ENCODE data around the gene DENND11.

Gene DENND11

DNA sequence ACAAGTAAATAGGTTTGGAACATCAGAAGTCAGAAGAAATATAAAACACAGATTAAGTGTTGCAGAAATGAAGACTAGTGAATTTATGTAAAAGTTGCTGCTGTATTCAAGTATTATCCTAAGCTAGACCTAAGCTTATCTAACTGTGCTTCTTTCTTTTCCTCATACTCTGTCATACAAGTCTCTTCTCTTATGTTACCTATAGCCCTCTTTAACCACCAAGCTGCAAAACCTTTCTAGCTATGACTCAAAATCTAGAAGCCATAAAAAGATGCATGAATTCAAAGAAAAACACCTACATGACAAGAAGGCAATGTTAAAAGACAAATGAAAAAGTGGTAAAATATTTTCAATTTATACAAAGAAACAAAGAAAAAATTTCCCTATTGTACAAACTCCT is 23.0 kb downstream of the DENND11 start:
- no peak overlapping the region for H3K27ac ChIP-seq
- TF ChIP-seq FOXP2 (optimal IDR thresholded peaks at IDR 0.05; ENCODE audit: control extremely low read depth, extremely low read length, insufficient read depth) (no peak), EZH2 (IDR thresholded peaks at IDR 0.05) (no peak), POLR2AphosphoS5 (IDR thresholded peaks at IDR 0.05; ENCODE audit: borderline replicate concordance, low read depth, low read length) (no peak)
- H3K4me3 ChIP-seq: no peak overlapping the region
- no peak for DNase-seq (ENCODE audit: low read depth, low spot score)
- H3K36me3 ChIP-seq (ENCODE audit: insufficient read depth, low read length): no peaks in the 10 kb centered on the region
- H3K9me3 ChIP-seq (ENCODE audit: low read depth, low read length): no peaks in the 10 kb centered on the region
- H3K9ac ChIP-seq (ENCODE audit: insufficient read length): no peak overlapping the region

DNA sequence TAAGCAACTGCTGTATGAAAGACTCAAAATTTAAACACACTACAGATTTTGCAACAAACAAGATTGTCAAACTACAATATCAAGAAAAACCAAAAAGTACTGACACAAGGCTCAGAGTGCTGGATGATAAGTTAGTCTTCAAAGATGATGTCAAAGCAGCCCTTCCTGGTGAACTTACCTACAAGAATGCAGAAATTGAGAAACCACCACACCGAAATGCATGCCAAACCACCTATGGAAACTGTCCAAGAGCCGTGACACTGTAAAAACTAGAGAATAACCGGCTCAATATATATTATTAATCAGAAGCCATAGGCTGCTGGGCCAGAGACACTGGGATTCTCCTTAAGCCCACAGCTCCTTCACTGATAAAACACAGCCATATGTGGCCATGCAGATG is 25.3 kb downstream of the DENND11 start:
- H3K9me3 ChIP-seq (ENCODE audit: low read depth, low read length): no peaks in the 10 kb centered on the region
- TF ChIP-seq EZH2 (IDR thresholded peaks at IDR 0.05) (no peak), POLR2AphosphoS5 (IDR thresholded peaks at IDR 0.05; ENCODE audit: borderline replicate concordance, low read depth, low read length) (no peak), FOXP2 (optimal IDR thresholded peaks at IDR 0.05; ENCODE audit: control extremely low read depth, extremely low read length, insufficient read depth) (no peak)
- peaks cover 6% of the 10 kb centered on the region; the same call in 1 of the 2 replicates for H3K36me3 ChIP-seq (ENCODE audit: insufficient read depth, low read length)
- DNase-seq (ENCODE audit: low read depth, low spot score): no peak
- H3K27ac ChIP-seq: no peak overlapping the region
- H3K9ac ChIP-seq (ENCODE audit: insufficient read length): no peak overlapping the region
- no peak overlapping the region for H3K4me3 ChIP-seq

DNA sequence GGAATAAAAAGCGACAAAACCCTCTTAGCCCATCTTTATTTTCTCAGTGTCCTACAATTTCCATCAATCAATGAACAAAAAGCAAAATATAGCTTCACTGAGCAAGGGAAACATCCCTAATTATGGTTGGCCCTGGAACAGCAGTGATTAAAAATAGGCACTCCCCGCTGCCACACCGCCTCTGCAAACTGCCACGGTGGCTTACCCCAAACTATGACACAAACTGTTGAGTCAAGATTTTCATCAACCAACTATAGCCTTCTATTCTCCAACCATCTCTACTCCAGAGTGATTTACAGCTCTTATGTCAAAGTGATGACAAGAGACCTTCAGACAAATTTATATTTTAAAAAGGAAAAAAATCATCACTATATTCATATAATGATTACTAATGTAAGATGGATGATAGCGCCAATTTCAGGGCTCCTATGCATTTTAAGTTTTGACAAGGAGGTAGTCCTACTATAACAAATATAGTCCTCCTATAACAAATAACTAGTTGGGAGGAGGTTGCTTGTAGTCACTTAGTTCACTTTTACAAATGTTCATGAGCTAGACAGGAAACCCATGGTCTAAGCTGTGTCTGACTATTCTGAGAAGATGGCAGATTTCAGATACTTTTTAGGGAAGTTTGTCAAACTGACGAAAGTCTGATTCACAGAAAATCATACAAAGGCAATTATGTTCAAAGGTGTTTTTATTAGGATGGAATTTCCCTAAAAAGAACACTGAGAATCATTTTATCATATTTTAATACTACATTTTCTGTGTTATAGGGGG is 26.3 kb downstream of the DENND11 start:
- Histone ChIP-seq H3K4me3 (no peak overlapping the region), H3K27ac (no peak overlapping the region), H3K36me3 (ENCODE audit: insufficient read depth, low read length) (peaks cover 8% of the 10 kb centered on the region; the same call in 1 of the 2 replicates), H3K9me3 (ENCODE audit: low read depth, low read length) (no peaks in the 10 kb centered on the region), H3K9ac (ENCODE audit: insufficient read length) (no peak overlapping the region)
- TF ChIP-seq POLR2AphosphoS5 (IDR thresholded peaks at IDR 0.05; ENCODE audit: borderline replicate concordance, low read depth, low read length): no peak
- TF ChIP-seq EZH2 (IDR thresholded peaks at IDR 0.05): no peak
- TF ChIP-seq FOXP2 (optimal IDR thresholded peaks at IDR 0.05; ENCODE audit: control extremely low read depth, extremely low read length, insufficient read depth): no peak
- DNase-seq (ENCODE audit: low read depth, low spot score): no peak

DNA sequence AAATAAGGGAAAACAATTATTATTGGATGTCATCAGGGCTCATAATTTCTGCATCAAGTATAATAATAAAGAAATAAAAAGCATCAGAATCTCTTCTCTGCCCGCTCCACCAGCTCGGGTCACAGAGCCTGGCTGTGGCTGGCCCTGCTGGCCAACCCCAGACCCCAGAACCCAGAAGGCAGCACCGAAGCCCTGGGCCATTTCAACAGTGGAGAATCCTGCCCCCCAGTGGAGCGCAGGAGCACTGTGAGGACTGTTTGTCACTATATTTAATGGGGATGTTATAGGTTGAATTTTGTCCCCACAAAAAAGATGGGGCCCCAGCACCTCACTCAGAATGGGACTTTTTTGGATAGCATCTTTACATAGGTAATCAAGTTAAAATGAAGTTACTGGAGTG is 27.3 kb downstream of the DENND11 start:
- Histone ChIP-seq H3K9me3 (ENCODE audit: low read depth, low read length) (no peaks in the 10 kb centered on the region), H3K9ac (ENCODE audit: insufficient read length) (no peak overlapping the region), H3K4me3 (no peak overlapping the region), H3K36me3 (ENCODE audit: insufficient read depth, low read length) (peaks cover 11% of the 10 kb centered on the region; the same call in 1 of the 2 replicates), H3K27ac (no peak overlapping the region)
- no peak for TF ChIP-seq FOXP2 (optimal IDR thresholded peaks at IDR 0.05; ENCODE audit: control extremely low read depth, extremely low read length, insufficient read depth)
- no peak for DNase-seq (ENCODE audit: low read depth, low spot score)

DNA sequence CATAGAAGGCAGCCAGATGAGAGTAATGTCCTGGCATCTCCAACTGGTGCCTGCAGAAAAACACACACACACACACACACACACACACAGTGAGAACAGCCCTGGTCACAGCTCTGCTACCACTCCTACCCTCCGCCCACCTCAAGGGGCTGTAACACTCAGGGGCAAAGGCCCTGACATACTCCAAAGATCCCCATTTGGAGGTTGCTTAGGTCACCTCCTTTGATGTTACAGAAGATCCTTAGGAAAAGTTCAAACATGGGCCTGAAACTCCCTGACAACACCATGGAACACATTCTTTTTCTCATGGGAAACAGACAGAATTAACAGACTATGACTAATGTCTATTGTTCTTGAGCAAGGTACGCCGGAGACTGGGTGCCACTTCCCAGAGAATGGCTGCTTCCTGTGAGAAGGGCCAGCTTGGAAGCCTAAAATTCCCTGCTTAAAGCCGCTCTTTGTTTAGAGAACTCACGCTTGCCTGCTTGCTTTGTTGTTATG is 27.7 kb downstream of the DENND11 start:
- no peak for DNase-seq (ENCODE audit: low read depth, low spot score)
- Histone ChIP-seq H3K9me3 (ENCODE audit: low read depth, low read length) (no peaks in the 10 kb centered on the region), H3K36me3 (ENCODE audit: insufficient read depth, low read length) (peaks cover 11% of the 10 kb centered on the region; the same call in 1 of the 2 replicates), H3K27ac (no peak overlapping the region), H3K4me3 (no peak overlapping the region), H3K9ac (ENCODE audit: insufficient read length) (no peak overlapping the region)
- no peak for TF ChIP-seq FOXP2 (optimal IDR thresholded peaks at IDR 0.05; ENCODE audit: control extremely low read depth, extremely low read length, insufficient read depth)
- no peak for TF ChIP-seq EZH2 (IDR thresholded peaks at IDR 0.05)
- TF ChIP-seq POLR2AphosphoS5 (IDR thresholded peaks at IDR 0.05; ENCODE audit: borderline replicate concordance, low read depth, low read length): no peak

DNA sequence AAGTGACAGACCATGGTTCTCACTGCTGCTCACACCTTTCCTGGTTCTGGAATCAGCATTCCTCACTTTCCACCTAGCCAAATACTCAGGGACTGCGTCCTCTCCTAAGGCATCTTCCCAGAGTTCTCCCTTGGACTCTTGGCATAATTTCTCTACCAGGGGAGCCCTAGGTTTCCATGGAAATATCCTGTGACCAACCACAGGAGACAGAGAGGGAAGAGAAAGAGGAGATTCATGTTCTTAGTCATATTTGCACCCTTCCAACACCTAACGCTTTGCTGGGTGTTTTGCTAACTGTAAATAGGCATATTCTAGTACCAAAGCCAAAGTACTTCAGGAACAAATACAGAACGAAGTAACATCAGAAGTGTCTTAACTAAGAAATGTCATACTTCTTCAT is 28.6 kb downstream of the DENND11 start:
- no peak overlapping the region for H3K27ac ChIP-seq
- no peak overlapping the region for H3K9ac ChIP-seq (ENCODE audit: insufficient read length)
- no peaks in the 10 kb centered on the region for H3K9me3 ChIP-seq (ENCODE audit: low read depth, low read length)
- no peak for DNase-seq (ENCODE audit: low read depth, low spot score)
- H3K4me3 ChIP-seq: no peak overlapping the region
- TF ChIP-seq EZH2 (IDR thresholded peaks at IDR 0.05) (no peak), FOXP2 (optimal IDR thresholded peaks at IDR 0.05; ENCODE audit: control extremely low read depth, extremely low read length, insufficient read depth) (no peak), POLR2AphosphoS5 (IDR thresholded peaks at IDR 0.05; ENCODE audit: borderline replicate concordance, low read depth, low read length) (no peak)
- peaks cover 11% of the 10 kb centered on the region; the same call in 1 of the 2 replicates for H3K36me3 ChIP-seq (ENCODE audit: insufficient read depth, low read length)

DNA sequence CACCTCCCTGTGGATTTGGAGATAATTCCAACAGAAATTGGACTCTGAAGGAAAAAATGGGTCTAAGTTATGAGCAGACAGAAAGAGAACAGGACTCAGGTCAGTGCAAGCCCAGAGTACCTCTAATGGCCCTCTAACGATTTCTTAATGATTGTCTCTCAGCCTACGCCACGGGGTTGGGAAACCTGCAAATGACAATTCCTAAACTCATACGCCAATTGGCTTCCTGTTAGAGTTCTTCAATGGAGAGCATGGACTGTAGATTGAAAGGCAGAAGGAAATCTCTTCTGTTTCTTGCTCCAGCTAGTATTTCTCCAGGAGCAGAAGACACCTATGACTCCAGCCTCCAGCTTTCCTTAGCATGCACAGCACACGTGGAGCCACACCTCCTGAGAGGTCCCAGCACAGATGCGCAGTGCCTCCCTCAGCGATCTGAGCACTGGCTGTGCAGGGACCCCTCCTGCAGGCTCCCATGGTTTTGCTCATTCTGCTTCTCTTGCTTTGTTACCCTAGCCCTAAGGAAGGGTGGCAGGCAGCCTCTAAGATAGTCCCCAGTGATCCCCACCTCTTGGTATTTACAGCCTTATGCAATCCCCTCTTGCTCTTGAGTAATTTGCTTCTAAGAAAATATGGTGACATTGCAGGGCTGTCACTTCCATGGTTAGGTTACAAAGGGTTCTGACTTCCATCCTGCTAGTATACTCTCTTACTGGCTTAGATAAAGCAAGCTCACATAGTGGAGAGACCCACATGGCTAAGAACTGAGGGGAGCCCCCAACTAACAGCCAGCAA is 30.1 kb downstream of the DENND11 start:
- H3K36me3 ChIP-seq (ENCODE audit: insufficient read depth, low read length): peaks cover 11% of the 10 kb centered on the region; the same call in 1 of the 2 replicates
- H3K9ac ChIP-seq (ENCODE audit: insufficient read length): no peak overlapping the region
- no peak for DNase-seq (ENCODE audit: low read depth, low spot score)
- TF ChIP-seq EZH2 (IDR thresholded peaks at IDR 0.05) (no peak), POLR2AphosphoS5 (IDR thresholded peaks at IDR 0.05; ENCODE audit: borderline replicate concordance, low read depth, low read length) (no peak), FOXP2 (optimal IDR thresholded peaks at IDR 0.05; ENCODE audit: control extremely low read depth, extremely low read length, insufficient read depth) (no peak)
- no peaks in the 10 kb centered on the region for H3K9me3 ChIP-seq (ENCODE audit: low read depth, low read length)
- no peak overlapping the region for H3K27ac ChIP-seq
- no peak overlapping the region for H3K4me3 ChIP-seq

GRCh38 chr7:141668853-141669252 is 33.1 kb downstream of the DENND11 start:
- no peak for DNase-seq (ENCODE audit: low read depth, low spot score)
- Histone ChIP-seq H3K9ac (ENCODE audit: insufficient read length) (no peak overlapping the region), H3K9me3 (ENCODE audit: low read depth, low read length) (no peaks in the 10 kb centered on the region), H3K36me3 (ENCODE audit: insufficient read depth, low read length) (peaks cover 11% of the 10 kb centered on the region; the same call in 1 of the 2 replicates), H3K4me3 (no peak overlapping the region), H3K27ac (no peak overlapping the region)
- TF ChIP-seq EZH2 (IDR thresholded peaks at IDR 0.05): no peak
